GM12878 (cell line): ENCODE results near the gene KCNJ10. TPM values are rescaled to one million over a fixed set of nuclear protein-coding genes. Genes with fewer than 3 reads are reported as not detected.
A peak's percentile ranks its signal among the peaks of the same experiment; 100 is the strongest.

ENCODE experiments used
- ATAC-seq: fragments of 200-7000 bp; cut with Tn5 transposase; 3 replicates; pipeline ENCODE4 v1.9.1; 2020; ENCODE audit warnings: mild to moderate bottlenecking, moderate library complexity
- BruUV-seq: library from RNA; stranded (reverse); fragments of 400-500 nt; replicated peaks from 2 replicates; lab custom pipeline; 2021; lab: Mats Ljungman, UMichigan
- CTCF ChIA-PET: fragments of 300-600 bp; sonication (Branson Sonifier 250); formaldehyde crosslinking; extraction: SDS; loops from one replicate; lab custom pipeline; 2021; ENCODE audit warnings: inconsistent platforms; lab: Yijun Ruan, JAX
- POLR2A ChIA-PET: fragments of 350-600 bp; formaldehyde crosslinking; extraction: SDS; loops from one replicate; lab custom pipeline; 2021; ENCODE audit warnings: inconsistent platforms; lab: Charles Lee
- RAD21 ChIA-PET: fragments of 300-600 bp; sonication (Branson Sonifier 250); formaldehyde crosslinking; loops from one replicate; lab custom pipeline; 2023; ENCODE audit warnings: antibody characterized with exemption; ENCODE audit not compliant: unreplicated experiment; lab: Charles Lee
- SMC1A ChIA-PET: fragments of 300-600 bp; sonication (Branson Sonifier 250); formaldehyde crosslinking; loops from one replicate; lab custom pipeline; 2023; ENCODE audit not compliant: unreplicated experiment, uncharacterized antibody; lab: Charles Lee
- DNase-seq: peaks from one replicate; pipeline ENCODE4 v3.0.0-alpha.2; 2011; ENCODE audit warnings: low read depth, low spot score
- FAIRE-seq: peaks from 3 replicates; lab custom pipeline; 2011; peaks lifted over from hg19 to GRCh38; lab: Jason Lieb, UNC
- H2AFZ ChIP-seq: 2 replicates; pipeline ENCODE4 v1.6.0; 2011; ENCODE audit warnings: low read depth, low read length, control low read depth; ENCODE audit not compliant: control insufficient read depth
- H3K27ac ChIP-seq: 2 replicates; pipeline ENCODE4 v1.5.1; 2011; ENCODE audit warnings: control low read depth; ENCODE audit not compliant: control insufficient read depth, insufficient read depth
- H3K27me3 ChIP-seq, 2 experiments: replicated peaks in 1 of 2; 2 replicates each; pipeline versions ENCODE4 v1.6.0 to v1.6.1; 2011; ENCODE audit warnings: low read length in 1 of 2; ENCODE audit not compliant: control insufficient read depth in 2 of 2, insufficient read depth in 2 of 2
- H3K36me3 ChIP-seq, 2 experiments: 2 replicates each; pipeline ENCODE4 v1.5.1; 2011; ENCODE audit warnings: low read length in 1 of 2; ENCODE audit not compliant: control insufficient read depth in 2 of 2, insufficient read depth in 2 of 2
- H3K4me1 ChIP-seq: 2 replicates; pipeline ENCODE4 v1.6.1; 2011; ENCODE audit warnings: mild to moderate bottlenecking, low read length, moderate library complexity, mixed read lengths; ENCODE audit not compliant: control insufficient read depth, insufficient read depth
- H3K4me2 ChIP-seq: 2 replicates; pipeline ENCODE4 v1.6.0; 2011; ENCODE audit warnings: control low read depth; ENCODE audit not compliant: control insufficient read depth, insufficient read depth
- H3K4me3 ChIP-seq: fragments of 200-600 bp; sonication (generic); 2 replicates; pipeline ENCODE4 v1.5.1; 2016
- H3K79me2 ChIP-seq: 2 replicates; pipeline ENCODE4 v1.6.0; 2011; ENCODE audit warnings: low read length; ENCODE audit not compliant: control insufficient read depth, insufficient read depth
- H3K9ac ChIP-seq: 2 replicates; pipeline ENCODE4 v1.8.0; 2011; ENCODE audit warnings: low read length, control low read depth, mixed read lengths; ENCODE audit not compliant: control insufficient read depth, insufficient read depth
- H3K9me3 ChIP-seq: replicated peaks from 3 replicates; pipeline ENCODE4 v1.5.1; 2011; ENCODE audit warnings: mild to moderate bottlenecking, low read length; ENCODE audit not compliant: control insufficient read depth, insufficient read depth
- H4K20me1 ChIP-seq: 2 replicates; pipeline ENCODE4 v1.6.0; 2011; ENCODE audit not compliant: control insufficient read depth, insufficient read depth
- IRF5 ChIP-seq: fragments of 450-650 bp; IDR thresholded peaks from 2 replicates; pipeline ENCODE4 v1.6.1; 2017; ENCODE audit warnings: borderline replicate concordance
- MEF2B ChIP-seq: fragments of 450-650 bp; IDR thresholded peaks from 2 replicates; pipeline ENCODE4 v1.6.1; 2018; ENCODE audit warnings: mild to moderate bottlenecking, moderate library complexity; ENCODE audit not compliant: partially characterized antibody, poor library complexity, severe bottlenecking
- SPI1 ChIP-seq: IDR thresholded peaks from 2 replicates; pipeline ENCODE4 v1.6.1; 2011; ENCODE audit warnings: low read depth, mild to moderate bottlenecking, low read length, moderate library complexity, borderline replicate concordance; ENCODE audit not compliant: insufficient read depth
- USF1 ChIP-seq: IDR thresholded peaks from 2 replicates; pipeline ENCODE4 v1.6.1; 2011; ENCODE audit warnings: borderline replicate concordance, low read depth, mild to moderate bottlenecking, moderate library complexity, mixed read lengths, low read length; ENCODE audit not compliant: insufficient read depth; ENCODE audit errors: extremely low read length
- WGBS: methylation state at CpG from one replicate; pipeline ENCODE4 v1.1.6; 2016; ENCODE audit warnings: low lambda C conversion rate; ENCODE audit not compliant: insufficient replicate concordance, insufficient coverage; ENCODE audit errors: missing lambda C conversion rate; 5-methylcytosine and 5-hydroxymethylcytosine counted together
- in situ Hi-C: fragments of 300-500 bp; cut with MboI; formaldehyde crosslinking; loops from 9 replicates; pipeline ENCODE4 v1.14.3; 2018; ENCODE audit warnings: mixed read lengths
- intact Hi-C: fragments of 100-400 bp; cut with micrococcal nuclease; formaldehyde crosslinking; loops from one replicate; pipeline ENCODE4 v1.14.2; 2022; ENCODE audit not compliant: unreplicated experiment
- polyA plus RNA-seq, 11 experiments: library from polyadenylated mRNA; depleted of rRNA in 4 of 11; unstranded in 6 of 11; stranded (reverse) in 5 of 11; fragments of >200 nt; fragmentation: Nextera tagmentation in 4 of 11; fragmentation: Illumina TruSeq in 1 of 11; extraction: Ambion mirVana in 4 of 11; extraction: Trizol in 1 of 11; gene quantifications; 1 replicate in 1 of 11; 2 replicates in 10 of 11; pipeline versions ENCODE4 v1.2.1 to v1.2.3, GENCODE V29; 2011 to 2016; ENCODE audit warnings: inconsistent platforms in 2 of 11, missing spikeins in 2 of 11, low read depth in 1 of 11
- total RNA-seq, 4 experiments: library from RNA; depleted of rRNA in 3 of 4; stranded (reverse); fragments of >200 nt in 3 of 4; fragmentation: Illumina TruSeq in 1 of 4; extraction: Trizol in 1 of 4; gene quantifications; 2 replicates each; pipeline versions ENCODE4 v1.2.1 to v1.2.3, GENCODE V29; 2013 to 2021

Gene KCNJ10
- total and polyA plus RNA-seq, 10 of the 15 experiments (the other 5 are each of a cell fraction or from before 2014, with no cell fraction given) = 0.01 to 0.29 (median 0.09) TPM; not detected in 2

- Histone ChIP-seq H3K4me3 (0 out of 2 replicates have a peak overlapping the region, but pooled peaks have one; percentile 16), H3K4me1 (peaks cover 11% of the 10 kb centered on the region), H4K20me1 (no peaks in the 10 kb centered on the region), H3K79me2 (no peaks in the 10 kb centered on the region), H3K9me3 (no peaks in the 10 kb centered on the region), H3K36me3 (no peaks in the 10 kb centered on the region), H3K9ac (no peak overlapping the region), H3K27me3 (peaks cover 1 to 2% of the 10 kb centered on the region in 2 experiments; a peak in 3 of 4 replicates), H3K4me2 (peak overlapping the region; percentile 53), H2AFZ (peak overlapping the region; percentile 79), H3K27ac (no peak overlapping the region)
- ATAC-seq = peak; percentile 77
- ChIA-PET CTCF (interaction anchor here (0.6 to 49.8 kb wide), 21 partner anchors 7 to 1037 kb away, joined by 3 to 1035 read pairs (median 13); partner anchors contain the start of genes IGSF8, KCNJ10, KCNJ9 and PIGM), POLR2A (interaction anchor here (0.6 to 2.0 kb wide), 4 partner anchors 16 to 242 kb away, joined by 4 to 9 read pairs (median 6); partner anchors contain the start of gene PIGM), RAD21 (interaction anchor here (0.9 to 3.0 kb wide), 15 partner anchors 10 to 205 kb away, joined by 3 to 50 read pairs (median 3); partner anchors contain the start of gene KCNJ9), SMC1A (interaction anchor here (1.3 to 6.5 kb wide), 11 partner anchors 10 to 329 kb away, joined by 3 to 89 read pairs (median 7); partner anchors contain the start of gene KCNJ9)
- in situ Hi-C loops = no loop called here
- no peak for FAIRE-seq
- intact Hi-C loops = loop anchor here (2.0 kb wide), 1 partner anchor 37 kb away; no protein-coding TSS in a partner anchor
- TF ChIP-seq USF1 = no peak
- no peak for TF ChIP-seq MEF2B
- TF ChIP-seq IRF5 = no peak
- peak; percentile 56; the same call in 1 of the 2 replicates for TF ChIP-seq SPI1
- DNase-seq = no peak
- 42% methylated on average over 9 of the region's 9 CpGs for WGBS
- BruUV-seq = no TSS peak
These were observed 22.6 kb downstream of the KCNJ10 start for GRCh38 chr1:160047111-160047991.
